K562 (cell line): ENCODE results near the gene NDUFAB1. TPM values are rescaled to one million over a fixed set of nuclear protein-coding genes. Genes with fewer than 3 reads are reported as not detected.

Experiments
- ATAC-seq: fragments of 200-7000 bp; cut with Tn5 transposase; 3 replicates; pipeline ENCODE4 v1.9.1; 2020; ENCODE audit warnings: moderate library complexity
- BruUV-seq: library from RNA; stranded (reverse); fragments of 400-500 nt; replicated peaks from 2 replicates; lab custom pipeline; 2021; lab: Mats Ljungman, UMichigan
- CTCF ChIA-PET: fragments of 300-600 bp; formaldehyde crosslinking; extraction: SDS; loops from one replicate; lab custom pipeline; 2021; ENCODE audit warnings: low intra/inter-chr PET ratio; lab: Yijun Ruan, JAX
- POLR2A ChIA-PET: fragments of 300-600, 350-650 bp; sonication (Branson Sonifier 250); formaldehyde crosslinking; extraction: SDS; loops from one replicate; lab custom pipeline; 2021; ENCODE audit warnings: antibody characterized with exemption, inconsistent platforms; lab: Yijun Ruan, JAX
- DNase-seq, 4 experiments: peaks; one replicate each; pipeline versions ENCODE4 v3.0.0 to v3.0.0-alpha.2; 2011 to 2018; ENCODE audit warnings: low spot score in 3 of 4, mixed read lengths in 3 of 4; ENCODE audit errors: extremely low read depth in 1 of 4
- FAIRE-seq: peaks from 2 replicates; lab custom pipeline; 2011; peaks lifted over from hg19 to GRCh38; lab: Jason Lieb, UNC
- H2AFZ ChIP-seq: 2 replicates; pipeline ENCODE4 v1.6.0; 2011; ENCODE audit warnings: low read depth, low read length, control low read depth, inconsistent platforms
- H3K27ac ChIP-seq: fragments of 200-600 bp; 3 replicates; pipeline ENCODE4 v1.8.0; 2011; ENCODE audit warnings: low read depth, mild to moderate bottlenecking, control low read depth, inconsistent platforms, low read length, moderate library complexity, mixed read lengths; ENCODE audit errors: extremely low read depth
- H3K27me3 ChIP-seq, 2 experiments: fragments of 300-600 bp in 1 of 2; 2 replicates in 1 of 2; 3 replicates in 1 of 2; pipeline versions ENCODE4 v1.6.0 to v1.8.0; 2011; ENCODE audit warnings: inconsistent platforms in 2 of 2, low read length in 2 of 2, mild to moderate bottlenecking in 1 of 2, mixed read lengths in 1 of 2, moderate library complexity in 1 of 2; ENCODE audit not compliant: control insufficient read depth in 2 of 2, insufficient read depth in 2 of 2
- H3K36me3 ChIP-seq: fragments of 300-600 bp; 3 replicates; pipeline ENCODE4 v1.8.0; 2011; ENCODE audit warnings: mild to moderate bottlenecking, low read length, inconsistent platforms; ENCODE audit not compliant: control insufficient read depth, insufficient read depth
- H3K4me1 ChIP-seq, 2 experiments: fragments of 200-600 bp in 1 of 2; replicated peaks in 1 of 2; 2 replicates in 1 of 2; 3 replicates in 1 of 2; pipeline versions ENCODE4 v1.5.1 to v1.8.0; 2011; ENCODE audit warnings: inconsistent platforms in 2 of 2, low read length in 2 of 2, mild to moderate bottlenecking in 1 of 2, mixed read lengths in 1 of 2, moderate library complexity in 1 of 2; ENCODE audit not compliant: control insufficient read depth in 2 of 2, insufficient read depth in 2 of 2
- H3K4me2 ChIP-seq: 2 replicates; pipeline ENCODE4 v1.6.1; 2011; ENCODE audit warnings: low read length, control low read depth, inconsistent platforms, mixed read lengths; ENCODE audit not compliant: insufficient read depth
- H3K4me3 ChIP-seq: fragments of 200-600 bp; sonication (generic), shearing (Covaris generic); 2 replicates; pipeline ENCODE4 v1.5.1; 2016; ENCODE audit warnings: control low read depth, inconsistent platforms
- H3K79me2 ChIP-seq: fragments of 200-600 bp; 3 replicates; pipeline ENCODE4 v1.8.0; 2011; ENCODE audit warnings: low read length, inconsistent platforms; ENCODE audit not compliant: control insufficient read depth, insufficient read depth
- H3K9ac ChIP-seq, 2 experiments: 2 replicates each; pipeline versions ENCODE4 v1.6.0 to v1.6.1; 2011; ENCODE audit warnings: low read depth in 2 of 2, low read length in 2 of 2, control low read depth in 1 of 2, inconsistent platforms in 1 of 2, mild to moderate bottlenecking in 1 of 2, mixed read lengths in 1 of 2; ENCODE audit not compliant: insufficient read depth in 1 of 2
- H3K9me1 ChIP-seq: one replicate; pipeline ENCODE4 v1.6.0; 2011; ENCODE audit warnings: inconsistent platforms, mild to moderate bottlenecking, low read length, moderate library complexity; ENCODE audit not compliant: control insufficient read depth, insufficient read depth
- H3K9me3 ChIP-seq: replicated peaks from 2 replicates; pipeline ENCODE4 v1.5.1; 2011; ENCODE audit warnings: low read depth, low read length, inconsistent platforms; ENCODE audit not compliant: control insufficient read depth, insufficient read depth
- H4K20me1 ChIP-seq: replicated peaks from 2 replicates; pipeline ENCODE4 v1.6.1; 2011; ENCODE audit warnings: low read length, inconsistent platforms, mixed read lengths; ENCODE audit not compliant: control insufficient read depth, insufficient read depth
- ARNT ChIP-seq, 2 experiments: fragments of 450-650 bp; IDR thresholded peaks; 2 replicates each; pipeline ENCODE4 v1.6.1; 2016; ENCODE audit warnings: mild to moderate bottlenecking in 1 of 2
- ZNF384 ChIP-seq: IDR thresholded peaks from 2 replicates; pipeline ENCODE4 v1.6.1; 2012; ENCODE audit warnings: low read depth, low read length, improper control_type of control experiment
- WGBS: fragments of 100-300 bp; shearing (Covaris generic); methylation state at CpG from one replicate; pipeline ENCODE4 v1.1.6; 2016; ENCODE audit warnings: low coverage, mixed read lengths; ENCODE audit not compliant: insufficient coverage; ENCODE audit errors: missing lambda C conversion rate; 5-methylcytosine and 5-hydroxymethylcytosine counted together
- in situ Hi-C: fragments of 300-500 bp; cut with MboI; formaldehyde crosslinking; loops from 4 replicates; pipeline ENCODE4 v1.15.0; 2018; ENCODE audit warnings: inconsistent platforms, mixed read lengths
- intact Hi-C: fragments of 100-400 bp; cut with micrococcal nuclease; formaldehyde crosslinking; loops from 2 replicates; pipeline ENCODE4 v1.14.2; 2022
- polyA plus RNA-seq, 8 experiments: library from polyadenylated mRNA; depleted of rRNA in 4 of 8; stranded (reverse) in 5 of 8; unstranded in 3 of 8; fragments of >200 nt; fragmentation: Nextera tagmentation in 2 of 8; fragmentation: Illumina TruSeq in 1 of 8; extraction: Ambion mirVana in 2 of 8; extraction: Trizol in 1 of 8; gene quantifications; 2 replicates each; pipeline versions ENCODE4 v1.2.1 to v1.2.3, GENCODE V29; 2011 to 2014; ENCODE audit warnings: inconsistent platforms in 1 of 8, missing spikeins in 1 of 8
- total RNA-seq, 7 experiments: library from RNA; depleted of rRNA in 6 of 7; stranded (reverse); fragments of >200 nt in 6 of 7; fragmentation: Illumina TruSeq in 2 of 7; extraction: Trizol in 2 of 7; gene quantifications; 2 replicates each; pipeline versions ENCODE4 v1.2.1 to v1.2.3, GENCODE V29; 2011 to 2021; ENCODE audit warnings: low replicate concordance in 1 of 7
- TF ChIP-seq, protein P1 (sequence below), 3 experiments: IDR thresholded peaks in 2 of 3; conservative IDR thresholded peaks in 1 of 3; 2 replicates each; pipeline ENCODE4 v1.5.1; 2011 to 2012; ENCODE audit warnings: low read length in 3 of 3, mild to moderate bottlenecking in 3 of 3, control low read depth in 2 of 3, improper control_type of control experiment in 1 of 3, inconsistent platforms in 1 of 3, low read depth in 1 of 3, mixed read lengths in 1 of 3, moderate library complexity in 1 of 3; ENCODE audit not compliant: insufficient read depth in 2 of 3

Gene NDUFAB1
- total and polyA plus RNA-seq, 9 of the 15 experiments (the other 6 are each of a cell fraction or from before 2014, with no cell fraction given): 123 to 481 (median 238) TPM

DNA sequence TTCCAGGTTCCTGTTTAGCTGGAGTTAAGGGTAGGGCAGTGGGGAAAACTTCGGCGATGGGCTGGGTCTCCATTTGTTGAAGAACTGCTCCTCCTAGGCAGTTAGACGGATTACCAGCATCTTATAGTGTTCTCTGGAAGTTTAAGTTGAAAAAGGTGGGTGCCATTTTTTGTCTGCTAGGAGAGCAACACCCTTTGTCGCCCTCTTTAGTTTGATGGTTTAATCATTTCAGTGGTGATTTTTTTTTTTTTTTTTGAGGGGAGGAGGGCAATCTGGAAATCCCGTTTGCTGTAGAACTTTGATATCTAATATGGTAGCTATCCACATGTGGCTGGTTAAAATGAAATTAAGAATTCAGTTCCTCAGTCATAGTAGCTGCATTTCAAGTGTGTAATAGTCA, 34.5 kb downstream of the NDUFAB1 start:
- H3K36me3 ChIP-seq: peaks cover 75% of the 10 kb centered on the region
- no peak for DNase-seq
- TF ChIP-seq ZNF384 (peak; percentile 79), ARNT (IDR thresholded peaks at IDR 0.05) (no peak)
- TF ChIP-seq, protein P1, sequence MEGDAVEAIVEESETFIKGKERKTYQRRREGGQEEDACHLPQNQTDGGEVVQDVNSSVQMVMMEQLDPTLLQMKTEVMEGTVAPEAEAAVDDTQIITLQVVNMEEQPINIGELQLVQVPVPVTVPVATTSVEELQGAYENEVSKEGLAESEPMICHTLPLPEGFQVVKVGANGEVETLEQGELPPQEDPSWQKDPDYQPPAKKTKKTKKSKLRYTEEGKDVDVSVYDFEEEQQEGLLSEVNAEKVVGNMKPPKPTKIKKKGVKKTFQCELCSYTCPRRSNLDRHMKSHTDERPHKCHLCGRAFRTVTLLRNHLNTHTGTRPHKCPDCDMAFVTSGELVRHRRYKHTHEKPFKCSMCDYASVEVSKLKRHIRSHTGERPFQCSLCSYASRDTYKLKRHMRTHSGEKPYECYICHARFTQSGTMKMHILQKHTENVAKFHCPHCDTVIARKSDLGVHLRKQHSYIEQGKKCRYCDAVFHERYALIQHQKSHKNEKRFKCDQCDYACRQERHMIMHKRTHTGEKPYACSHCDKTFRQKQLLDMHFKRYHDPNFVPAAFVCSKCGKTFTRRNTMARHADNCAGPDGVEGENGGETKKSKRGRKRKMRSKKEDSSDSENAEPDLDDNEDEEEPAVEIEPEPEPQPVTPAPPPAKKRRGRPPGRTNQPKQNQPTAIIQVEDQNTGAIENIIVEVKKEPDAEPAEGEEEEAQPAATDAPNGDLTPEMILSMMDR (IDR thresholded peaks at IDR 0.05 in 2 of 3, conservative IDR thresholded peaks at IDR 0.05 in 1 of 3; ENCODE audit: insufficient read depth in 2 of 3, low read depth in 1 of 3, low read length in 3 of 3): 0 out of 6 replicates have a peak, but pooled peaks of 2 of the 3 experiments have one; percentile 4 to 10
- TF ChIP-seq, all 486 proteins: peak for 2
- Histone ChIP-seq H3K9me3 (no peaks in the 10 kb centered on the region), H3K79me2 (peaks cover 40% of the 10 kb centered on the region), H3K4me1 (peaks cover 6% of the 10 kb centered on the region in 2 experiments; a peak in 2 of 5 replicates), H2AFZ (no peak overlapping the region), H3K9ac (no peak overlapping the region), H3K4me2 (no peak overlapping the region), H3K4me3 (no peak overlapping the region), H3K27ac (no peak overlapping the region), H4K20me1 (no peaks in the 10 kb centered on the region), H3K27me3 (no peaks in the 10 kb centered on the region), H3K9me1 (no peaks in the 10 kb centered on the region)
- in situ Hi-C loops (no loop called here), intact Hi-C loops (no loop called here)
- no TSS peak for BruUV-seq
- 94% methylated on average over 4 of the region's 5 CpGs for WGBS
- ChIA-PET CTCF (interaction anchor here (0.6 to 0.7 kb wide), 2 partner anchors 24 to 80 kb away, joined by 3 to 4 read pairs; no protein-coding TSS in a partner anchor), POLR2A (interaction anchor here (0.6 to 0.8 kb wide), 2 partner anchors 16 to 41 kb away, joined by 3 read pairs; no protein-coding TSS in a partner anchor)
- ATAC-seq (no peak), FAIRE-seq (no peak)
